Esophagus muscularis mucosa (tissue), 4 donors: Measurements from ENCODE around the gene TTYH1.
"Not testable (repeated sequence)": the region's sequence is repeated elsewhere in the genome, so short reads cannot be mapped to it uniquely, and the experiment has no call there.

Source experiments
- CTCF ChIP-seq, 3 experiments: fragments of 200-600 bp in 2 of 3; fragments of 450-650 bp in 1 of 3; sonication (generic) in 2 of 3; IDR thresholded peaks; one replicate each; pipeline ENCODE4 v1.5.1; 2017 to 2019; ENCODE audit warnings: antibody characterized with exemption in 3 of 3, mild to moderate bottlenecking in 2 of 3, moderate library complexity in 1 of 3
- EP300 ChIP-seq: sonication (generic); formaldehyde crosslinking; IDR thresholded peaks from one replicate; pipeline ENCODE4 v1.6.1; 2017; ENCODE audit warnings: antibody characterized with exemption
- POLR2A ChIP-seq: fragments of 450-650 bp; IDR thresholded peaks from one replicate; pipeline ENCODE4 v1.6.1; 2017; ENCODE audit warnings: antibody characterized with exemption, moderate library complexity, mild to moderate bottlenecking, low read depth
- POLR2AphosphoS5 ChIP-seq, 2 donors: sonication (generic); formaldehyde crosslinking; IDR thresholded peaks; one replicate each; pipeline ENCODE4 v1.6.1; 2017; ENCODE audit warnings: antibody characterized with exemption in 2 of 2

GRCh38 chr19:54365798-54366197 is 49.5 kb upstream of the TTYH1 start:
- not testable (repeated sequence) for TF ChIP-seq POLR2A; POLR2AphosphoS5 (IDR thresholded peaks at IDR 0.05); CTCF (IDR thresholded peaks at IDR 0.05); EP300
